A673 (cell line): ENCODE results near the gene KRT86.

Experiments used
- EZH2 ChIP-seq: fragments of 200-600 bp; sonication (generic); IDR thresholded peaks from 2 replicates; pipeline ENCODE4 v1.6.1; 2017; ENCODE audit warnings: borderline replicate concordance, low read depth, mild to moderate bottlenecking, mixed read lengths, antibody characterized with exemption, low read length; ENCODE audit not compliant: poor library complexity, severe bottlenecking
- TF ChIP-seq, protein P1 (sequence below): fragments of 300-800, 200-600 bp; sonication (generic); conservative IDR thresholded peaks from 2 replicates; pipeline ENCODE4 v1.5.1; 2017; ENCODE audit warnings: low read depth, mild to moderate bottlenecking, antibody characterized with exemption, low read length, moderate library complexity, mixed read lengths

GRCh38 chr12:52227606-52228166, 46.8 kb upstream of the KRT86 start:
- TF ChIP-seq, protein P1, sequence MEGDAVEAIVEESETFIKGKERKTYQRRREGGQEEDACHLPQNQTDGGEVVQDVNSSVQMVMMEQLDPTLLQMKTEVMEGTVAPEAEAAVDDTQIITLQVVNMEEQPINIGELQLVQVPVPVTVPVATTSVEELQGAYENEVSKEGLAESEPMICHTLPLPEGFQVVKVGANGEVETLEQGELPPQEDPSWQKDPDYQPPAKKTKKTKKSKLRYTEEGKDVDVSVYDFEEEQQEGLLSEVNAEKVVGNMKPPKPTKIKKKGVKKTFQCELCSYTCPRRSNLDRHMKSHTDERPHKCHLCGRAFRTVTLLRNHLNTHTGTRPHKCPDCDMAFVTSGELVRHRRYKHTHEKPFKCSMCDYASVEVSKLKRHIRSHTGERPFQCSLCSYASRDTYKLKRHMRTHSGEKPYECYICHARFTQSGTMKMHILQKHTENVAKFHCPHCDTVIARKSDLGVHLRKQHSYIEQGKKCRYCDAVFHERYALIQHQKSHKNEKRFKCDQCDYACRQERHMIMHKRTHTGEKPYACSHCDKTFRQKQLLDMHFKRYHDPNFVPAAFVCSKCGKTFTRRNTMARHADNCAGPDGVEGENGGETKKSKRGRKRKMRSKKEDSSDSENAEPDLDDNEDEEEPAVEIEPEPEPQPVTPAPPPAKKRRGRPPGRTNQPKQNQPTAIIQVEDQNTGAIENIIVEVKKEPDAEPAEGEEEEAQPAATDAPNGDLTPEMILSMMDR, result no peak
- no peak for TF ChIP-seq EZH2
